Spinal cord (tissue), 10 donors: Measurements from ENCODE around the gene FAM47A. TPM values are rescaled to one million over a fixed set of nuclear protein-coding genes. Genes with fewer than 3 reads are reported as not detected.

Experiments
- DNase-seq, 6 donors: peaks; one replicate each; pipeline versions ENCODE4 v3.0.0 to v3.0.0-alpha.2; 2013 to 2015; ENCODE audit warnings: low spot score in 6 of 6, low read depth in 4 of 6
- H3K27ac ChIP-seq: one replicate; pipeline ENCODE4 v1.5.1; 2013; ENCODE audit warnings: low read depth, low read length, control low read depth
- H3K27me3 ChIP-seq: one replicate; pipeline ENCODE4 v1.6.1; 2013; ENCODE audit warnings: low read length; ENCODE audit not compliant: control insufficient read depth, insufficient read depth
- H3K36me3 ChIP-seq: one replicate; pipeline ENCODE4 v1.6.1; 2013; ENCODE audit warnings: low read length; ENCODE audit not compliant: control insufficient read depth, insufficient read depth
- H3K4me1 ChIP-seq: one replicate; pipeline ENCODE4 v1.6.1; 2013; ENCODE audit warnings: low read length; ENCODE audit not compliant: control insufficient read depth, insufficient read depth
- H3K4me3 ChIP-seq: one replicate; pipeline ENCODE4 v1.5.1; 2013; ENCODE audit warnings: low read depth, low read length, control low read depth
- H3K9me3 ChIP-seq: one replicate; pipeline ENCODE4 v1.6.1; 2013; ENCODE audit warnings: low read length; ENCODE audit not compliant: control insufficient read depth, insufficient read depth
- WGBS: methylation state at CpG from one replicate; pipeline ENCODE4 v1.1.5; 2013; ENCODE audit warnings: missing lambda C conversion rate; ENCODE audit not compliant: insufficient coverage; 5-methylcytosine and 5-hydroxymethylcytosine counted together
- long read RNA-seq, 4 donors: transcript quantifications; one replicate each; lab custom pipeline, GENCODE V29; 2026
- polyA plus RNA-seq, 2 donors: library from polyadenylated mRNA; unstranded; fragments of 120-200 nt; gene quantifications; one replicate each; pipeline ENCODE4 v1.2.1, GENCODE V29; 2013; ENCODE audit not compliant: insufficient read length in 2 of 2
- total RNA-seq, 2 donors: library from RNA; depleted of rRNA in 1 of 2; stranded (reverse); fragments of 120-200 nt in 1 of 2; fragments of >200 nt in 1 of 2; gene quantifications; one replicate each; pipeline versions ENCODE4 v1.2.3 to v1.2.4, GENCODE V29; 2013 to 2014
- donor health status: healthy.

The FAM47A gene
- not detected for total RNA-seq
- polyA plus RNA-seq = not detected
- long read RNA-seq, donor 1 = 0 reads
- long read RNA-seq, donor 2, partial matches to known transcripts = 0 of 1 reads
- long read RNA-seq, donor 2, other reads (novel, unspliced or antisense) = 0 of 1 reads
- long read RNA-seq, donor 3 = 0 reads
- long read RNA-seq, donor 4 = 0 reads

DNA sequence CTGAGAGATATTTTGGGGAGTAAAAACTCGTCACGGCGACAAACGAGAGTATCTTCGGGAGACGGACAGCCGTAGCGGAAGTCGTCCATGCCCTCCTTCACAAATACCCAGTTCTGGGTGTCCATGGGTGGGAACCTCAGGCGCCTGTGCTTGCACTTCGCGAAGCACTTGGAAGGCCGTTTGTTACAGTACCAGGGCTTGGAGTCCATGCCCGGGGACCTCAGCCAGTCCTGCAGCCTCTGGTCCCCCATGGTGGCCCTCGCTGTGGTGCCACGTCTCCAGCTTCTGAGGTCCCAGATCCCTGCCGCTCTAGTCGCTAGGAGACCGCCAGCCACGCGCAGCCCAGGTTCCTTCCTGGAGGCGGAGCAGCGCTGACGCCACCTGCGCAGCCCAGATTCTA is at the start of gene FAM47A:
Gene FAM47A (minus strand): TSS at position 287 of the 400 bp plus-strand sequence. CDS start 36 bp downstream, at position 251.
- WGBS = 77% methylated on average over 18 of the region's 25 CpGs
- Histone ChIP-seq H3K4me3 (no peak within 1 kb of the TSS), H3K27ac (no peak within 1 kb of the TSS)

GRCh38 chrX:34147345-34147744 is 15.2 kb upstream of the FAM47A start:
- WGBS = 86% methylated on average over 8 of the region's 9 CpGs

More for the DNA sequence above, at the start of gene FAM47A:
- Histone ChIP-seq H3K4me1 (no peaks in the 10 kb centered on the region), H3K36me3 (no peaks in the 10 kb centered on the region), H3K9me3 (no peaks in the 10 kb centered on the region), H3K27me3 (no peaks in the 10 kb centered on the region)
- no peak for DNase-seq

DNA sequence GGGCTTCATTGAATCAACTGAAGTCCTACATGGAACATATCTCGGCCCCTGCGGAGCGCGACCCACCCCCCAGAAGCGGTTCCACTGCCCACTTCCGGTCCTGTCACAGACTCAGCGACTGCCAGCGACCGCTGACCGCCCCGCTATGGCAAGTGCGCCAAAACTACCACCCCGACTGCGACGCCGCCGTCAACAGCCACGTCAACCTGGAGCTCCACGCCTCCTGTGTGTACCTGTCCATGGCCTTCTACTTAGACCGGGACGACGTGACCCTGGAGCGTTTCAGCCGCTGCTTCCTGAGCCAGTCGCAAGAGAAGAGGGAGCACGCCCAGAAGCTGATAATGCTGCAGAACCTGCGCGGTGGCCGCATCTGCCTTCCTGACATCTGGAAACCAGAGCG is 14.8 kb upstream of the FAM47A start:
- no peak for DNase-seq
- no peaks in the 10 kb centered on the region for H3K9me3 ChIP-seq
- H3K4me1 ChIP-seq = no peaks in the 10 kb centered on the region
- no peaks in the 10 kb centered on the region for H3K36me3 ChIP-seq
- H3K27me3 ChIP-seq = no peaks in the 10 kb centered on the region
- 72% methylated on average over 30 of the region's 30 CpGs for WGBS
- no peak overlapping the region for H3K27ac ChIP-seq
- H3K4me3 ChIP-seq = no peak overlapping the region

More at GRCh38 chrX:34147345-34147744, 15.2 kb upstream of the FAM47A start:
- Histone ChIP-seq H3K9me3 (no peaks in the 10 kb centered on the region), H3K27ac (no peak overlapping the region), H3K36me3 (no peaks in the 10 kb centered on the region), H3K4me3 (no peak overlapping the region), H3K4me1 (no peaks in the 10 kb centered on the region), H3K27me3 (no peaks in the 10 kb centered on the region)
- no peak for DNase-seq

DNA sequence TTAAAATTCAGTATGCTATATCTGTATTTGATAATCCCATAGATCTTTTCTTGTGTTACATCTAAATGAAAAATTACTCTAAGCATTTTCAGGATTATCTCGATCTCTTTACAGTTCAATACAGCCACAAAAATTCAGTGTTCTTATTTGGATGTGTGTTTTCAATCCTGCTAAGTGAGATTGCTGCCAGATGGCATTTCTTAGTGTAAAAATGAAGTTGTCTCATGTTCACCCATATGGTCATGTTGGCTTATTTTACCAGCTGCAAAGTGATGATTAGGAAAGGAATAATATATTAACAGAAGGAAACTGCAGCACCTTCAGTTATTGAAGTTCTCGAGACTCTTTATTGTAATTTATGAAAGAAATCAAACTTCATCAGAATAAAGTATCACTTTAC is 12.1 kb upstream of the FAM47A start:
- H3K27ac ChIP-seq = no peak overlapping the region
- H3K27me3 ChIP-seq = no peaks in the 10 kb centered on the region
- no peaks in the 10 kb centered on the region for H3K36me3 ChIP-seq
- peak in 2 of 6 donors; percentile 19 to 55 for DNase-seq
- WGBS = no CpG with 5 or more reads among the region's 2 CpGs
- H3K9me3 ChIP-seq = no peaks in the 10 kb centered on the region
- no peaks in the 10 kb centered on the region for H3K4me1 ChIP-seq
- H3K4me3 ChIP-seq = no peak overlapping the region

- no peaks in the 10 kb centered on the region for H3K27me3 ChIP-seq
- H3K27ac ChIP-seq = no peak overlapping the region
- no peak overlapping the region for H3K4me3 ChIP-seq
- DNase-seq = no peak
- no peaks in the 10 kb centered on the region for H3K36me3 ChIP-seq
- no peaks in the 10 kb centered on the region for H3K9me3 ChIP-seq
- WGBS = no CpG with 5 or more reads among the region's 1 CpG
- H3K4me1 ChIP-seq = no peaks in the 10 kb centered on the region
These were observed 8.7 kb upstream of the FAM47A start for GRCh38 chrX:34140816-34141215.

GRCh38 chrX:34130980-34131744 is 952 bp downstream of the FAM47A start:
- no peak overlapping the region for H3K4me3 ChIP-seq
- DNase-seq = no peak
- H3K9me3 ChIP-seq = no peaks in the 10 kb centered on the region
- no peaks in the 10 kb centered on the region for H3K36me3 ChIP-seq
- no peak overlapping the region for H3K27ac ChIP-seq
- no peaks in the 10 kb centered on the region for H3K4me1 ChIP-seq
- WGBS = 92% methylated on average over 40 of the region's 41 CpGs
- no peaks in the 10 kb centered on the region for H3K27me3 ChIP-seq

- Histone ChIP-seq H3K9me3 (no peaks in the 10 kb centered on the region), H3K36me3 (no peaks in the 10 kb centered on the region), H3K4me3 (no peak overlapping the region), H3K27me3 (no peaks in the 10 kb centered on the region), H3K27ac (no peak overlapping the region), H3K4me1 (no peaks in the 10 kb centered on the region)
- DNase-seq = no peak
- 91% methylated on average over 28 of the region's 29 CpGs for WGBS
These were observed 1.6 kb downstream of the FAM47A start for GRCh38 chrX:34130501-34130900.

DNA sequence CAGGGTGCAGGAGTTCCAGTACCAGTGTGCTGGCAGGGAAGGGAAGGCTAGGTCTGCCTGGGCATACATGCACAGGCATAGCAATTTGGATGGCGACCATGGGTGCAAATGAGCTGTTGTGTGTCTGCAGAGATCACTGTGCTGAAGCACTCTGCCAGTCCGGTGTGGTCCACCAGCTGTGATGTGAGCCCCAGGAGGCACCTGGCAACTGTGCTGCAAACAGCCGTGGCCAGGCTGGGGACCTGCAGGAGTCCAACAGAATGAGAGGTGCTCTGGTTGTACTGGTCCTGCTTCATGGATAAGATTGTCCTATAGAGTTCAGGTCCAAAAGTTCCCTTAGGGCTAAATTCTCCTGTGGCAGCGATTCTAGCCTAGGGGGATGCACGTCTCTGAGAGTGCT is 6.1 kb downstream of the FAM47A start:
- 86% methylated on average over 5 of the region's 5 CpGs for WGBS
- Histone ChIP-seq H3K27me3 (no peaks in the 10 kb centered on the region), H3K27ac (no peak overlapping the region), H3K36me3 (no peaks in the 10 kb centered on the region), H3K9me3 (peaks cover 5% of the 10 kb centered on the region), H3K4me1 (no peaks in the 10 kb centered on the region), H3K4me3 (no peak overlapping the region)
- DNase-seq = no peak

- no CpG with 5 or more reads among the region's 2 CpGs for WGBS
- Histone ChIP-seq H3K9me3 (peaks cover 5% of the 10 kb centered on the region), H3K36me3 (no peaks in the 10 kb centered on the region), H3K4me3 (no peak overlapping the region), H3K4me1 (no peaks in the 10 kb centered on the region), H3K27ac (no peak overlapping the region), H3K27me3 (no peaks in the 10 kb centered on the region)
- DNase-seq = no peak
These were observed 13.0 kb downstream of the FAM47A start for GRCh38 chrX:34119122-34119521.

- H3K4me3 ChIP-seq = no peak overlapping the region
- no peaks in the 10 kb centered on the region for H3K9me3 ChIP-seq
- no peak for DNase-seq
- no peaks in the 10 kb centered on the region for H3K27me3 ChIP-seq
- H3K27ac ChIP-seq = no peak overlapping the region
- H3K4me1 ChIP-seq = no peaks in the 10 kb centered on the region
- WGBS = no CpG with 5 or more reads among the region's 1 CpG
- no peaks in the 10 kb centered on the region for H3K36me3 ChIP-seq
These were observed 19.7 kb downstream of the FAM47A start for GRCh38 chrX:34112459-34112858.
